ENCODE measurements around the gene SYNPO2L. TPM values are rescaled to one million over a fixed set of nuclear protein-coding genes. Genes with fewer than 3 reads are reported as not detected.
"Not testable (repeated sequence)": the region's sequence is repeated elsewhere in the genome, so short reads cannot be mapped to it uniquely, and the experiment has no call there.

SYNPO2L gene
- total RNA-seq, 1 donor from 2014 or later = not detected

DNA sequence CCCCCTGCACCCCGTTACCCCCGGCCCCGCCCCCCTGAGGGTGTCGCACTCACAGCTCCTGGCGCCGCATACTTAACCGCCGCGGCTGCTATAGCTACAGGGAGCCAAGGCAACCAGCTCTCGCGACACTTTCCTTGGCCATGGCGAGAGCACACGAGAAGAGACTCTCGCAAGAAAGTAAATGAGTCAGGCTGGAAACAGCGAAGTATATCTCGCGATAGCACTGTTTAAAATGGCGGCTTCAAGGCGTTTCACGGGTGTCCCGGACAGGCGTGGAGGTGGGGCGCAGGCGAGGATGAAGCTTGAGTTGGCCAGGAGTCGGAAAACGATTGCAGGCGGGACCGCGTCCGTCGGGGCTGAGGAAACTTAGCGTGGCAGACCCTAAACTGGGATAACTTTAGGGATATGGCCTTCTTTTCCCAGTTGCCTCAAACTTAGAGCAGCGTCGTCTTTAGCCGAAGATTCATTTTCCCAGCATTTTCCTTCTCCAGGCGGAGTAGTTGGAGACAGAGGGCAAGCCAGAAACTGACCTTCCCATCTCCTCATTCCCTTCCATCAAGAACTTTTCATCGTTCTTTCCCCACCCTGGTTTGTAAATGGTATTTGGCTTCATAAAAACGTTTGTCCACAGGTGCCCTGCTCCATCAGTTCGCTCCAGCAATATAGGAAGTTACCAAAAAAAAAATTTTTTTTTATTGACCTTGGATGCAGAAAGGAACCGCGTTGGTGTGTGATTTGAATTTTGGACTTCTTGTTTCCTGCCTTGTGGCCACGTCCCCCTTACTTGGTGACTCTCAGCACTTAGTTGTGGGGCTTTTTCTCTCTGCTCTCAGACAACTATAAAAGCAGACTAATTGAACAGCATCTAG lies 29.7 kb downstream of the SYNPO2L start:
- Histone ChIP-seq H3K27me3 (ENCODE audit: control insufficient read depth, insufficient read depth, low read length) (no peaks in the 10 kb centered on the region), H3K36me3 (ENCODE audit: control insufficient read depth, insufficient read depth, low read length) (no peaks in the 10 kb centered on the region), H3K4me3 (ENCODE audit: low read depth, low read length) (peak overlapping the region; percentile 83)
- TF ChIP-seq, protein P1, sequence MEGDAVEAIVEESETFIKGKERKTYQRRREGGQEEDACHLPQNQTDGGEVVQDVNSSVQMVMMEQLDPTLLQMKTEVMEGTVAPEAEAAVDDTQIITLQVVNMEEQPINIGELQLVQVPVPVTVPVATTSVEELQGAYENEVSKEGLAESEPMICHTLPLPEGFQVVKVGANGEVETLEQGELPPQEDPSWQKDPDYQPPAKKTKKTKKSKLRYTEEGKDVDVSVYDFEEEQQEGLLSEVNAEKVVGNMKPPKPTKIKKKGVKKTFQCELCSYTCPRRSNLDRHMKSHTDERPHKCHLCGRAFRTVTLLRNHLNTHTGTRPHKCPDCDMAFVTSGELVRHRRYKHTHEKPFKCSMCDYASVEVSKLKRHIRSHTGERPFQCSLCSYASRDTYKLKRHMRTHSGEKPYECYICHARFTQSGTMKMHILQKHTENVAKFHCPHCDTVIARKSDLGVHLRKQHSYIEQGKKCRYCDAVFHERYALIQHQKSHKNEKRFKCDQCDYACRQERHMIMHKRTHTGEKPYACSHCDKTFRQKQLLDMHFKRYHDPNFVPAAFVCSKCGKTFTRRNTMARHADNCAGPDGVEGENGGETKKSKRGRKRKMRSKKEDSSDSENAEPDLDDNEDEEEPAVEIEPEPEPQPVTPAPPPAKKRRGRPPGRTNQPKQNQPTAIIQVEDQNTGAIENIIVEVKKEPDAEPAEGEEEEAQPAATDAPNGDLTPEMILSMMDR (IDR thresholded peaks at IDR 0.05; ENCODE audit: insufficient read depth, low read length, poor library complexity, severe bottlenecking) = no peak
- DNase-seq (ENCODE audit: low read depth) = peak; percentile 95

DNA sequence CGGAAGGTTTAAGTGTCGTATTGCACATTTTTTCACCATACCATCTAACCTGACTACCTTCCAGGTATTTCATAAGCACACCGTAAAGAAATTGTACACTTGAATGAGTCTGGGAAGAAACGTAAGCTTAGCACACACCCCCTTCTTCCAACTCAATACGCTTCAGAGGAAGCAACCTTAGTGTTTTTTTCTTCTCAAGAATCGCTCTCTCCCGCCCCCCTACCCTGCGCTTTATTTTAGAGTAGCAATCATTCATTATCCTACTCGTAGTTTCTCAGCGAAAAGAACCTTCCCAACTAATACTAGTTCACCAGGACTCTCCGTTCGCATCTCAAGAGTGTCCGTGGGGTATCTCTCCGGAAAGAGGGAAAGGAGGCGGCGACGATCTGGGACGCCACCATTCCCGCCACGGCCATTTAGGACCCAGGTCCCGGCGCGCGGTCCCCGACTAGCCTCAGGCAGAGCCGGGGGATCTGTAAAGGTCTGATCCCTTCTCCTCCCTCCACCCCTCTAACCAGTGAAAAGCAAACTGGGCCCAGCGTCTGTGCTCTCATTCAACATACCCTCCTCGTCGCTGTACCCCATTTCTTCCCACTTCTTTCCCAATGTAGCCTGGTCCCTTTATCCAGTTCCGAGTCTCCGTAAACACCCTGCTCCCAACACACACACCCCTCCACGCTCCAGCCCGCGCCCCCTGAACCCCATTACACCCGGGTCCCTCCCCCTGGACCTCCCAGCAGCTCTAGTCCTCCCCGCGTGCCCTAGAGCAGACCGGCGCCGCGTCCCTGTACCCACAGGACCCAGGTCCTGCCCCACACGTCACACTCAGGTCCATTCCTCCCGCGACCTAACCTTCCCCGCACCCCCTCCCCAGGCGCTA lies 30.6 kb downstream of the SYNPO2L start:
- peak overlapping the region; percentile 83 for H3K4me3 ChIP-seq (ENCODE audit: low read depth, low read length)
- H3K36me3 ChIP-seq (ENCODE audit: control insufficient read depth, insufficient read depth, low read length) = no peaks in the 10 kb centered on the region
- no peaks in the 10 kb centered on the region for H3K27me3 ChIP-seq (ENCODE audit: control insufficient read depth, insufficient read depth, low read length)
- no peak for DNase-seq (ENCODE audit: low read depth)
- TF ChIP-seq, protein P1 (IDR thresholded peaks at IDR 0.05; ENCODE audit: insufficient read depth, low read length, poor library complexity, severe bottlenecking) = no peak

GRCh38 chr10:73623056-73623455 lies 32.8 kb downstream of the SYNPO2L start:
- H3K27me3 ChIP-seq (ENCODE audit: control insufficient read depth, insufficient read depth, low read length) = no peaks in the 10 kb centered on the region
- TF ChIP-seq, protein P1 (IDR thresholded peaks at IDR 0.05; ENCODE audit: insufficient read depth, low read length, poor library complexity, severe bottlenecking) = no peak
- no peak for DNase-seq (ENCODE audit: low read depth)
- no peak overlapping the region for H3K4me3 ChIP-seq (ENCODE audit: low read depth, low read length)
- H3K36me3 ChIP-seq (ENCODE audit: control insufficient read depth, insufficient read depth, low read length) = no peaks in the 10 kb centered on the region

DNA sequence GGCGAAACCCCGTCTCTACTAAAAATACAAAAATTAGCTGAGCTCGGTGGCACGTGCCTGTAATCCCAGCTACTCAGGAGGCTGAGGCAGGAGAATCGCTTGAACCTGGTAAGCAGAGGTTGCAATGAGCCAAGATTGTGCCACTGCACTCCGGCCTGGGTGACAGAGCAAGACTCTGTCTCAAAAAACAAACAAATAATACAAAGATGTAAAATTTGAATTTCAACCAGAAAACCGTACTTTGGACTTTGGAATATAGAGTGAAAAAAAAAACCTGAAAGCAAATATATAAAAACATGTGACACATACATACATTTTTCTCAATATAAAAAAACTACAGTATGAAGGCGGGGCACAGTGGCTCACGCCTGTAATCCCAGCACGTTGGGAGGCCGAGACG lies 34.9 kb downstream of the SYNPO2L start:
- H3K36me3 ChIP-seq (ENCODE audit: control insufficient read depth, insufficient read depth, low read length); H3K27me3 ChIP-seq (ENCODE audit: control insufficient read depth, insufficient read depth, low read length); H3K4me3 ChIP-seq (ENCODE audit: low read depth, low read length); DNase-seq (ENCODE audit: low read depth): not testable (repeated sequence)

- not testable (repeated sequence) for H3K4me3 ChIP-seq (ENCODE audit: low read depth, low read length); H3K27me3 ChIP-seq (ENCODE audit: control insufficient read depth, insufficient read depth, low read length); DNase-seq (ENCODE audit: low read depth); H3K36me3 ChIP-seq (ENCODE audit: control insufficient read depth, insufficient read depth, low read length)
Measured at GRCh38 chr10:73617143-73617542, 38.7 kb downstream of the SYNPO2L start.

DNA sequence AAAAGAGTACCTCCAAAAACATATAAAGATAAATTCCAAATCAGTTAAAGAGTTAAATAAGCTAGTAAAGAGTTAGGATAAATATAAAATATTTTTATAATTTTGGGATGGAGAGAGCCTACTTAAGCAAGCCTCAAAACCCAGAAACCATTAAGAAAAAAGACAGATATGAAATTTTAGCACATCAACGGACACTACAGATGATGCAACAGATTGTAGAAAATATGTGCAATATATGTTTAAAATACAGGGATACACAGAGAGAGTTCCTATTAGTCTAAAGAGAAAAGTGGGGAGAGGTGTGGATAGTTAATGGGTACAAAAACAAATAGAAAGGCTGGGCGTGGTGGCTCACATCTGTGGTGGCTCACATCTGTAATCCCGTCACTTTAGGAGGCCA lies 41.1 kb downstream of the SYNPO2L start:
- no peak for DNase-seq (ENCODE audit: low read depth)
- Histone ChIP-seq H3K36me3 (ENCODE audit: control insufficient read depth, insufficient read depth, low read length) (no peaks in the 10 kb centered on the region), H3K4me3 (ENCODE audit: low read depth, low read length) (no peak overlapping the region), H3K27me3 (ENCODE audit: control insufficient read depth, insufficient read depth, low read length) (no peaks in the 10 kb centered on the region)
- TF ChIP-seq, protein P1 (IDR thresholded peaks at IDR 0.05; ENCODE audit: insufficient read depth, low read length, poor library complexity, severe bottlenecking) = no peak
